NB4 (cell line): ENCODE measurements around the gene FCHSD1.

ENCODE experiments used
- DNase-seq: peaks from one replicate; pipeline ENCODE4 v3.0.0; 2010; ENCODE audit warnings: low read depth
- H3K4me3 ChIP-seq: one replicate; pipeline ENCODE4 v1.5.1; 2011; ENCODE audit warnings: mild to moderate bottlenecking, low read depth, low read length, moderate library complexity
- CTCF ChIP-seq: IDR thresholded peaks from one replicate; pipeline ENCODE4 v1.5.1; 2012; ENCODE audit warnings: low read depth, low read length
- MAX ChIP-seq: IDR thresholded peaks from 2 replicates; pipeline ENCODE4 v1.6.1; 2011; ENCODE audit warnings: low read depth, low read length
- MYC ChIP-seq: IDR thresholded peaks from 2 replicates; pipeline ENCODE4 v1.6.1; 2011; ENCODE audit warnings: low read depth, low read length
- POLR2A ChIP-seq: IDR thresholded peaks from 2 replicates; pipeline ENCODE4 v1.6.1; 2011; ENCODE audit warnings: mild to moderate bottlenecking; ENCODE audit not compliant: insufficient read length; ENCODE audit errors: extremely low read depth

Gene FCHSD1

GRCh38 chr5:141669520-141669919 lies 18.3 kb upstream of the FCHSD1 start:
- TF ChIP-seq CTCF (peak; percentile 10), POLR2A (no peak)
- no peak overlapping the region for H3K4me3 ChIP-seq
- no peak for DNase-seq

GRCh38 chr5:141668601-141669265 lies 17.5 kb upstream of the FCHSD1 start:
- no peak overlapping the region for H3K4me3 ChIP-seq
- TF ChIP-seq POLR2A (no peak), MAX (no peak), CTCF (no peak)
- DNase-seq: no peak

GRCh38 chr5:141665995-141666940 lies 15.1 kb upstream of the FCHSD1 start:
- TF ChIP-seq CTCF (no peak), MYC (no peak), MAX (no peak), POLR2A (no peak)
- no peak for DNase-seq
- H3K4me3 ChIP-seq: no peak overlapping the region

GRCh38 chr5:141664733-141665461 lies 13.7 kb upstream of the FCHSD1 start:
- no peak overlapping the region for H3K4me3 ChIP-seq
- TF ChIP-seq POLR2A: no peak
- TF ChIP-seq CTCF: peak; percentile 86
- peak; percentile 62 for TF ChIP-seq MYC
- TF ChIP-seq MAX: 0 out of 2 replicates have a peak, but pooled peaks have one; percentile 33
- peak; percentile 83 for DNase-seq

- no peak overlapping the region for H3K4me3 ChIP-seq
- DNase-seq: no peak
- no peak for TF ChIP-seq CTCF
- TF ChIP-seq MYC: no peak
- TF ChIP-seq MAX: no peak
- TF ChIP-seq POLR2A: no peak
These were observed 12.3 kb upstream of the FCHSD1 start for GRCh38 chr5:141663506-141663905.
